GM12874 (cell line): ENCODE measurements around the gene MARK1.

Source experiments
- CTCF ChIP-seq: IDR thresholded peaks from 2 replicates; pipeline ENCODE4 v1.5.1; 2011; ENCODE audit warnings: low read depth, mild to moderate bottlenecking, control low read depth, low read length, moderate library complexity; ENCODE audit not compliant: insufficient read depth

The MARK1 gene

GRCh38 chr1:220556641-220557040, 28.7 kb downstream of the MARK1 start:
- TF ChIP-seq CTCF: no peak

- TF ChIP-seq CTCF: no peak
Measured at GRCh38 chr1:220563564-220563963, 35.6 kb downstream of the MARK1 start.

GRCh38 chr1:220564216-220564615, 36.3 kb downstream of the MARK1 start:
- TF ChIP-seq CTCF: no peak

- TF ChIP-seq CTCF: no peak
Measured at GRCh38 chr1:220565670-220566069, 37.7 kb downstream of the MARK1 start.

GRCh38 chr1:220566869-220567268, 38.9 kb downstream of the MARK1 start:
- no peak for TF ChIP-seq CTCF

GRCh38 chr1:220572416-220572815, 44.5 kb downstream of the MARK1 start:
- no peak for TF ChIP-seq CTCF

- TF ChIP-seq CTCF: no peak
Measured at GRCh38 chr1:220573836-220574235, 45.9 kb downstream of the MARK1 start.

GRCh38 chr1:220575718-220576497, 48.0 kb downstream of the MARK1 start:
- TF ChIP-seq CTCF: no peak
